Measurements from ENCODE around the gene PUSL1.
"Not testable (repeated sequence)": the region's sequence is repeated elsewhere in the genome, so short reads cannot be mapped to it uniquely, and the experiment has no call there.

Gene PUSL1

GRCh38 chr1:1308756-1309250 is 406 bp downstream of the PUSL1 start:
- peak in 1 of 56 donors; percentile 54 for DNase-seq

GRCh38 chr1:1309251-1310108 is 1.1 kb downstream of the PUSL1 start:
- DNase-seq, result peak in 1 of 56 donors; percentile 11

DNA sequence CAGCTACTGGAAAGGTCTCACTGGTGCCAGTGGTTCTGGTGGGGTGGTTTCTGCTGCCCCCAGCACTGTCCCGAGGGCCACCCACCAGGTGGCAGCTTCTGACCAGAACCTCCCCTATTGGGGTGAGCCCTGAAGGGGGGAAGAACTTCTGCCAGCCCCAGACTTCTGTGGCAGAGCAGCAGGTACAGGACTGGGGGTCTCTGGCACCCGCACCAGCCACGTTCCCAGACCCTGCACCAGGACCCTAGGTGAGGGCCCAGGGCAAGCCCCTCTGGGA is 1.6 kb downstream of the PUSL1 start:
- no peak for DNase-seq

GRCh38 chr1:1310476-1311053 is 2.2 kb downstream of the PUSL1 start:
- DNase-seq, result no peak

GRCh38 chr1:1311107-1312104 is 3.0 kb downstream of the PUSL1 start:
- DNase-seq, result no peak

DNA sequence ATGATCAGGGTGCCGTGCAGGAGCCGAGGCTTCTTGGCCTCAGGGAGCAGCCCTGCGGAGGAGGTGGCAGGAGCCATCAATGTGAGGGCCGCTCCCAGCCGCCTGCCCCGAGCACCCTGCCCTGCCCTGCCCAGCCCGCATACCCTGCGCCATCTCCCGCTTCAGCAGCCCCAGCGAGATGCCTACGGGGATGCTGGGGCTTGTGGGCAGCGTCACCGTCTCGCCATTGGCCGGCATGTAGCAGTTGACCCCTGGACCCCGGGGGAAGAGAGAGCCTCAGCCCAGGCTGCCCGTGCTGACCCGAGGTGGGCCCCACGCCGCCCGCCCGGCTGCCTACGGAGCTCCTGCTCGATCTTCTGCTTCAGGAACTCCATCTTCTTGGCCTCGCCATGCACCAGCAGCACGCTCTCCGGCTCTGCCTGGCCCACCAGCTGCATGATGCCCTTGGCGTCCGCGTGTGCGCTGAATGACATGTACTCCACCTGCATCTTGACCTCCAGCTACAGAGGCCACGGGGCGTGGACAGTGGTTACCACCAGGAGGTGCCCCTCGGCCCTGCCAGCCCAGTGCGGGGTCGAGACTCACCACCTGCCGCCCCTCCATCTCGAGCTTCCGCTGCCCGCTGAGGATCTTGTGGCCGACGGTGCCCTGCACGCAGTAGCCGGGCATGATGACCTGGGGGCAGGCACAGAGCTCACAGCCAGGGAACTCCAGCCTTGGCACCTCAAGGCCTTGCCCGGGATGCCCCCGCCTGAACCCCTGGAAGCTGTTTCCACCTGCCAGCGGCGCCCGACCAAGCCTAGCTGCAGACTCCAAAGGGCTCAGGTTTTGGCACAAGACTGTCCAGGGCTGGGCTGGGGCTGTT is 4.3 kb downstream of the PUSL1 start:
- no peak for DNase-seq

DNA sequence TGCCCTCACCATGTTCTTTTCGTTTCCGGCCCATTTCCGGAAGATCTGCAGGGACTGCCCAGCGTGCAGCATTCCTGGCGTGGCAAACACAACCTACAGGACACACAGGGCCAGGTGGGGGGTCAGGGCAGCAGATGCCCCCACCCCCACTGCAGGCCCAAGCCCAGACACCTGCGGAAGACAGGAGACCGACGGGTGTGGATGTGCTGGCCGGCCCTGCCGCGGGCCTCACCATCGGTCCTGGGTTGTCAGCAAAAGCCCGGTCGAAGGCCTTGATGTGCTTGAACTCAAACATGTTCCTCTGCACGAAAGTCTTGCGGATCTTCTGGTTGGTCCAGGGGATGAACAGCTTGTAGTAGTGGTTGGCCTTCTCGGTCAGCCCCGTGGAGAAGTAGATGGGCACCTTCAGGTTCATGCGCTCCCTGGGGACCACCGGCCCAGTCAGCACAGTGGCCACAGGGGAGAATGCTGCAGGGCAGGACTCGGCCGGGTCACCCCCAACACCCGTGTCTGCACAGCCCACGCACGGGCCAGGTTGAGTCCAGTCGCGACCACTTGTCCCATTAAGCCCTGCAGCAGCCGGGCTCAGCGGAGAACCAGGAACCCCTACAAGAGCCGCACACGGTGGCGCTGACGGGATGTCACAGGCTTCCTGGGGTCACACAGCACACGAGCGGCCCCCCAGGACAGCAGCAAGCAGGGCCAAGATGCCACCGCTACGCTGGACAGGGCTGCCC is 5.3 kb downstream of the PUSL1 start:
- no peak for DNase-seq

DNA sequence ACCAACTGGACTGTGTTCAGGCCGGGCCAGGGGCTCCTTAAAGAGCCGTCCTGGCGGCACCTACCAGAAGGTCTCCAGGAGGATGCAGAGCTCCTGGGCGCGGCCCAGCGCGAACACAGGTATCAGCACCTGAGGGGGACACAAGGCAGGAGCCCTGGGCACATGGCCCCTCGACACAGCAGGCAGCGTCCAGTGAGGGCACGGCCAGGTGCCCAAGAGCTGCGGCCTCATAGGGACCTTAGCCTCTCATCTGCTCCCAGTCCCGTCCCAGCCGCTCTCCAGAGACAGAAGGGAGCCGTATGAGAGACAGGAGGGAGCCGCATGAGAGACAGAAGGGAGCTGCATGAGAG is 5.8 kb downstream of the PUSL1 start:
- DNase-seq, result no peak

- DNase-seq, result no peak
Measured at GRCh38 chr1:1314678-1315335, 6.4 kb downstream of the PUSL1 start.

DNA sequence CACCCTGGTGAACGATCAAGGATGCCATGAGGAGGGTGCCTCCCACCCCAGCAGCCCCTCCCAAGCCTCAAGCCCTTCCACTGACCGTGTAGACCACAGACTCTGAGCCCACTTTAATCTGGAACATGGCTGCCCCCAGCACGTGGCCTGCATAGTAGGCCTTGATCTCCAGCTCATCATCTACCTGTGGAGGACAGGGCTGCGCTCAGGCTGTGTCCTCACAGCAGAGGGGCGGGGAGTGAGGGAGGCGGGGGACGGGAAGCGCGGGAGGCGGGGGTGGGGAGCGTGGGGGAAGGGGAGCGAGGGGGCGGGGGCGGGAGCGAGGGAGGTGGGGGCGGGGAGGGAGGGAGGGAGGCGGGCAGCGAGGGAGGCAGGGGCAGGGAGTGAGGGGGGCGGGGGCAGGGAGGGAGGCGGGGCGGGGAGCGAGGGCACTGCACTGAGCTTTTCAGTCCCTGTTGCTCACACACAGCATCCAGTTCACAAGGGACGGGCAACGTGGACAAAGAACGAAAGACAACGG is 7.1 kb downstream of the PUSL1 start:
- no peak for DNase-seq

DNA sequence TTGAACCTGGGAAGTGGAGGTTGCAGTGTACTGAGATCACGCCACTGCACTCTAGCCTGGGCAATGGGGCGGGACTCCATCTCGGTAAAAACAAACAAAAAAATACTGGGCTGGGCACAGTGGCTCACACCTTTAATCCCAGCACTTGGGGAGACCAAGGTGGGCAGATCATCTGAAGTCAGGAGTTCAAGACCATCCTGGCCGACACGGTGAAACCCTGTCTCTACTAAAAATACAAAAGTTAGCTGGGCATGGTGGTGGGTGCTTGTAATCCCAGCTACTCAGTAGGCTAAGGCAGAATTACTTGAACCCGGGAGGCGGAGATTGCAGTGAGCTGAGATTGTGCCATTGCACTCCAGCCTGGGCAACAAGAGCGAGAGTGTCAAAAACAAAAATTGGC is 7.8 kb downstream of the PUSL1 start:
- not testable (repeated sequence) for DNase-seq

DNA sequence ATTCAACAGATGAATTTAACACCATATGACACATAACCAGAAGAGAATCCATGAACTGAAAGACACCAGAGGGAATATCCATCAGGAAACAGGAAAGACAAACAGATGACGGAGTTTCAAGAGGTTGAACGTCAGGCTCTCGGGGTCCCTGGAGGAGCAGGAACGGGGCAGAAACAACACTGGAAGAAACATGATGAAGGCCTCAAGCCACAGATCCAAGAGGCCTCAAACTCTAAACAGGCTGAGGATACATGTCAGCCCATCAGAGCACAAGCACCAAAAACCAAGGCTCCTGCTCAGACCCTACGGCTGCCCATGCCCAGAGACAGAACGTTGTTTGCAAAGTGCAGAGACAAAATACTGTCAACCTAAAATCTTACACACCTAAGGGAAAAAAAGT is 9.0 kb downstream of the PUSL1 start:
- no peak for DNase-seq

GRCh38 chr1:1318131-1318652 is 9.8 kb downstream of the PUSL1 start:
- peak in 24 of 56 donors; percentile 10 to 72 (median 27) for DNase-seq

DNA sequence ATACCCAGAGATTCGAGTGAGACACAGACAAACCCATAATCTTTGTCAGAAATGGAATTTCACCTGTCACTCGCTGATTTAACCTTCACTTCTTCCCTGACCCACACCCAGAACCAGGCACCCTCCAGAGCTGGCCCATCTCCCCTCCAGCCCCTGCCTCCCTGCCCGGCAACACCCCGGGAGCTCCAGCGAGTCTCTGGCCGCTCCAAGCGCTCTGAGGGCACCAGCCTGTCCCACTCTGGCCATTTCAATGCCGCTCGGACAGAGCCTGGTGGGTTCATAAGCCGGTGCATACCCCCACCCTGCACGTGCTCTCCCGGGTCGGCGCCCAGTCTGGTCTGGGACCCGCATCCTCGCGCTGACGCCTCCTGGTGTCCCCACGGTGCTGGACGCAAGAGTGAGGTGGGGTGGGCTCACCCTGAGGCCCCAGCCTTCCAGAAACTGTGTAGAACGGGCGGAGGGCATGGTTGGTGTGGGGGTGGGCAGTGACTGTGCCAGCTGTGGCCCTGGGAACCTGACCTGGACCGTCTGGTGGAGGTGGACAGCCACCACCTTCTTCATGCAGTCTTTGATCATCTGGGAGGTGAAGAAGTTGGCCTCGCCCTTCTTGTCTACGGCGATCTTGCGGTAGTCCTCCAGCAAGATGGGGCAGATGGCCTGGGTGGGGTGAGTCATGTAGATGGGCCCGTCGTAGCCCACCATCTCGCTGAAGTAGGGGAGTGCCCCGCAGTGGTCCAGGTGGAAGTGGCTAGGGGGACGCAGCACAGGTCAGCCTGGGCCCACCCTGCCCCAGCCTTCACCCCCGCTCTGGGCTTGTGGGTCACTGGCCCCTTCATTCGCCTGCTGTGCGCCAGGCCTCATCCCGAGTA is 10.6 kb downstream of the PUSL1 start:
- DNase-seq, result no peak

- no peak for DNase-seq
Measured at GRCh38 chr1:1319646-1319941, 11.2 kb downstream of the PUSL1 start.

- DNase-seq, result no peak
Measured at GRCh38 chr1:1320666-1321448, 12.5 kb downstream of the PUSL1 start.

DNA sequence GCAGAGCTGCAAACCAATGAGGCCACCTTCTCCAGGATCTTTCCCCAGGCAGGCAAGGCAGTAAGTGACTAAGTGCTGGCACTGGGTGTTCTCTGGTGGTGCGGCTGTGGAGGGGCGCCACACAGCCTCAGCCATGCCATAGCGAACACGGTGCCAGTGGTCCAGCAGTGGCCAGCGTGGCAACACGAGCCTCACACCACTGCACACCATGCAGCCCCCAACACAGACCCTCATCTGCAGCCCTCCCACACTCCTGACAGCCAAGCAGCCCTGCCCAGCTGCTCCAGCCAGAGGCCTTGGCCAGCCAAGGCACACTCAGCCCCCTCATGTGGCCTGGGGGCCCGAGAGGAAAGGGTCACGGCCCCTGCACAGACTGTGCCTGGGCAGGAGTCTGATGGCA is 13.1 kb downstream of the PUSL1 start:
- no peak for DNase-seq

- DNase-seq, result no peak
Measured at GRCh38 chr1:1322418-1322817, 14.0 kb downstream of the PUSL1 start.

Data from nucleus accumbens (tissue), 56 donors.